Eye (tissue), 1 donor: Measurements from ENCODE around the gene EEF1A2.
A peak's percentile ranks its signal among the peaks of the same experiment; 100 is the strongest.

ENCODE experiments used
- DNase-seq: peaks from one replicate; pipeline ENCODE4 v3.0.0-alpha.2; 2015

Gene EEF1A2

DNA sequence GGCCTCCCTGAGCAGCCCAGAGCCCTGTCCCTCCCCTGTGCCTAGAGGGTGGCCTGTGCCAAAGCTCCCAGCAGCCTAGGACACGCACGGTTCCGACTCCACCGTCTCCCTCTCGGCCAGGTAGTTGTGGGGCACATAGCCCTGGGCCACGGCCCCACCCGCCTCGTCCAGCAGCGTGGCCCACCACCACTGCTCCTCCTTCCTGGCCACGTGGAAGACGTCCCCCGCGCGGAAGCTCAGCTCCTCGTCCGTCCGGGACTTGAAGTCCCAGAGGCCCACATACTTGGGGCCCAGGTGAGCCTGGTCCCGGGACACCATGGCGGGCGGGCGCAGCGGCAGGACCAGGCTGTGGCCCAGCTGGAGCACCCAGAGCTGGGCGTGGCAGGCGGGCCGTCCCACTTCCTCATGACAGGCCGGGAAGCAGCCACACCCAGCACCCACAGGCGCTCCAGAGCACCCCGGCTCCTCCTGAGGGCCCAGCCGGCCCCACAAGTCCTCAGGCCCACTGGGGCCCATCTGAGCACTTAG lies 38.2 kb upstream of the EEF1A2 start, which contains the start of gene PTK6:
Gene PTK6 (minus strand): TSS at position 380 of the 528 bp plus-strand sequence. CDS start 62 bp downstream, at position 318.
- DNase-seq = no peak

GRCh38 chr20:63536241-63536977 lies 37.5 kb upstream of the EEF1A2 start:
- DNase-seq = peak; percentile 58

- DNase-seq = no peak
Observed at GRCh38 chr20:63534831-63535651, 36.2 kb upstream of the EEF1A2 start.

- DNase-seq = no peak
Observed at GRCh38 chr20:63534427-63534830, 35.5 kb upstream of the EEF1A2 start.

DNA sequence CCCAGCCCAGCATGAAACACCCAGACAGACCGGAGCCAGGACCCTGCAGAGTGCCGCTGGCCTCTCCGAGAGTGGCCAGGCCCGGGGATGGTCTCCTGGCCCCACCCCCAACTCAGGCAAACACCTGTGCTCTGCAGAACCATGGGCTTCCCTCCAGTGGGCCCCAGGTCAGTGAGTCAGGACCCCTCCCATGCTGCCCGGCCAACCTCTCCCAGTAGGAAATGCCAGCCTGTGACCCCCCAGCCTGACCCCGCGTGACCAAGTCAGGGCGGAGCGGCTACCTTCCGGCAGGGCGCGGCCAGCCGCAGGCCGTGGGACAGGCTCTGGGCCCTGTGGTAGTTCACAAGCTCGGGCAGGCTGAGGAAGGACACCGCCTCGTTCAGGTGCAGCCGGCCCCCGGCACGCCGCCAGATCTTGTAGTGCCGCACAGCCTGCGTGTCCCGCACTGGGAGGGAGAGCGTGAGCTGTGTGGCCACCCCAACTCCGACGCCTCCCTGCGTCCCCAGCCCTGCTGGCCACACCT lies 35.0 kb upstream of the EEF1A2 start:
- DNase-seq = no peak

DNA sequence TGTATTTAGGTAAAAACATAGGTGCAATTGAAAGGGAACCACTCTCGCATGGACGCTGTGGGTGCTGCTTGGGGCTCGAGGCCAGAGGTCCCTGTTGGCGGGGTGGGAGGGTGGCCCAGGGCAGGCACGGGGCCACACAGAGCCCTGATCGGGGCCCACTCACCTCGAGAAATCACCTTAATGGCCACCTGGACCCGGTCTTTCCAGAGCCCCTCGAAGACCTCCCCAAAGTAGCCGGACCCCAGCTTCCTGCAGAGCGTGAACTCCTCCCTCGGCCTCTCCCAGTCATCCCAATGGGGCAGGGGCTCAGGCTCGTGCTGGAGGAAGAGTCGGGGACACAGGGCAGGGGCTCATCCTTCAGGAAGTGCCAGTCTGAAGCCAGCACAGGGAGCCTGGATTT lies 34.5 kb upstream of the EEF1A2 start:
- no peak for DNase-seq

GRCh38 chr20:63532449-63532971 lies 33.6 kb upstream of the EEF1A2 start:
- DNase-seq = no peak

- DNase-seq = no peak
Observed at GRCh38 chr20:63531686-63532448, 33.0 kb upstream of the EEF1A2 start.

GRCh38 chr20:63530788-63531160 lies 31.9 kb upstream of the EEF1A2 start:
- no peak for DNase-seq

GRCh38 chr20:63529861-63530787 lies 31.2 kb upstream of the EEF1A2 start:
- DNase-seq = no peak

DNA sequence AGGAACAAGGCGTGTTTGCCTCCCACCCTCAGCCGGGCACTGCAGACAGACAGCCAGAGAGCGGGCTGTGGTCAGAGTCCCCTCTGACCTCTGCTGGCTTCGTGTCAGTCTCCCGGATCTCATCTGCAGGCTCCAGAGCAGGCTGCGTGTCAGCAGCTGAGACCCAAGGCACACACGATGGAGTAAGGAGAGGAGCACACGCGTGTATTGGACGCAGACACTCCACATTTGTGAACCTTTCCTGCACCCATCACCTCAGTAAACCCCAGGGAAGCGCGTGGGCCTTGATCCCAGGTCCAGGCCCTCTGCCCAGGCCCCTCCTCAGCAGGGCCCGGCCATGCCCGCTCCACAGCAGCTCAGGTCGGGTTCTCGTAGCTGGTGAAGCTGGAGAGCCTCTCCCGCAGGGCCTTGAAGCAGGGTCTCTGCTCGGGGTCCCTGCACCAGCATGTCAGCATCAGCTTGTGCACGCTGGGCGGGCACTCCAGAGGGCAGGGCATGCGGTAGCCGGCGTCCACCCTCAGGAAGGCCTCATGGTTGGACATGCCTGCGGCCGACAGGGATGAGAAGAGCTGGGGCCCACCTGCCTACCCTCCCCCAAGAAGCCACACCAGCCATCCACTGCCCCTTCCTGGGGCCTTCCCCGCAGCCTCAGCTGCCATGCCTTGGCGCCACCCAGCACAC lies 30.4 kb upstream of the EEF1A2 start:
- no peak for DNase-seq

- no peak for DNase-seq
Observed at GRCh38 chr20:63527184-63527583, 28.3 kb upstream of the EEF1A2 start.

GRCh38 chr20:63525971-63526370 lies 27.1 kb upstream of the EEF1A2 start:
- DNase-seq = no peak

- no peak for DNase-seq
Observed at GRCh38 chr20:63525185-63525584, 26.3 kb upstream of the EEF1A2 start.

- DNase-seq = no peak
Observed at GRCh38 chr20:63522981-63523611, 24.2 kb upstream of the EEF1A2 start.

DNA sequence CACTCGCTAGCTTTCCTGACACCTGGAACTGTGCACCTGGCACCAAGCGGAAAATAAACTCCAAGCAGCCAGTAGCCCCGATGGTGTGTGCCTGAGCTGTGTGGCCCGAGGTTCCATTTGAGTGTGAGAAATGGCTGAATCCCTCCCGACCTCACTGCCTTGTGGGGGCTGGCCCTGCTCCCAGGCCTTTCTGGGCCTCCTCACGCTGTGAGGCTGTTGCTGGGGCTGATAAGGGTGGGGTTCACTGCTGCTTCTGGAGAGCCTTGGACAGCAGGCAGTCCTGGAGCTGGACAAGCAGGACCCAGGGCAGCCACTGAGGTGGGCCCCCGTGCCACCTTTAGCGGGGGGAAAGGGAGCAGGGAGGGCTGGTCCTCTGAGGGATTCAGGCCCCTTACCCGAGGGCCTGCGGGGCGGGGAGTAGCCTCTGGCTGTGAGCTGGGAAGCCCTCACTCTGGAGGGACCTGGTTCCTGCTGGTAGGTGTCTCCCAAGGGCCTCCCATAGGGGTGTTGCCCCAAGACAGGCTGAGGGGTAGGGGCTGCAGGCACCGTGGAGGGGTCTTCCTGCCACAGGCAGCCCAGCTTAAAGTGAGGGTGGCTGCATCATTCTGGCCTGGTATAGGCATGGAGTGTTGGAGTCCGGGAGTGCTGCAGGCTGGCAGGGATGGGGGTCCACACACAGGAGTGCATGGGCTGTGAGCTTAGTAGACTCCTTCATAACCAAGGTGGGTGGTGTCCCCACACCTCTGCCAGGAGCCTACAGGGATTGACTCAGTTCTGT lies 23.4 kb upstream of the EEF1A2 start:
- no peak for DNase-seq

DNA sequence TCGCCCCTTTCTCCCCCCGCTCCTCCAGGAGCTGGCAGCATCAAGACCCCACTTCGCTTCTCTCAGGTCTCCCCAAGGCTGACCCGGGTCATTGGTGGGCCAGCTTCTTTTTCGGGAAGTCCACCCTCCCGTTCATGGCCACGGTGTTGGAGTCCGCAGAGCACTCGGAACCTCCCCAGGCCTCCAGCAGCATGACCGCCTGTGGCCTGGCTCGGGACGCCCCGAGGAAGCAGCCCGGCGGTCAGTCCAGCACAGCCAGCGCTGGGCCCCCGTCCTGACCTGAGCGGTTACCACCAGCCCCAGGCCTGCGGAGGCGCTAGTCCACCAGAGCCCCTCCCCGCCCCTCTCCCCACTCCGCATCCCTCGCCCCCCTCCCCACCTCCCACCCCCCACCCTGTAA lies 22.7 kb upstream of the EEF1A2 start:
- no peak for DNase-seq

- peak; percentile 88 for DNase-seq
Observed at GRCh38 chr20:63520934-63521601, 22.2 kb upstream of the EEF1A2 start.

DNA sequence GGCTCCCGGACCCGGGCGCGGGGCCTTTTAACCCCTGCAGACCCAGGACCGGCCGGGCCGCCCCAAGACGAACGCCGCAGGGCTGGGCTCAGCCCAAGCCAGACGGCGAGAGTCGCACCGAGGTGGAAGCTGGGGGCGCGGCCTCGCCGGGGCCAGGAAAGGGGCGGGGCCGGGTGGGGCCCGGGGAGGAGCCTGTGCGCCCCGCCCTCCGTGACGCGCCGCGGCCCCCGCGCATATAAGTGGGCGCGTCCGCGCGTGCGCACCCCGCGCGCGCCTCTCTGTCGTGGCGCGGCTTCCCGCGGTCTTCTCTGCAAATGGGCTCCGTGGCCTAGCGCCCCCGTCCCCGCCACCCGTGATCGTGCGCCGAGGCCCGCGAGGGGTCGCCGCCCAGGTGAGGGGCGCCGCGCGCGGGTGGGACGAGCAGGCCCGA lies 21.6 kb upstream of the EEF1A2 start, which contains the start of gene PPDPF:
Gene PPDPF (plus strand): TSS at position 262 of the 430 bp plus-strand sequence. CDS start 544 bp downstream, outside the sequence.
- peak; percentile 96 for DNase-seq
